GM23248 (cell line): ENCODE data around the gene SYNCRIP.

ENCODE experiments used
- EZH2 ChIP-seq: fragments of 200-600 bp; sonication (generic); IDR thresholded peaks from 2 replicates; pipeline ENCODE4 v1.6.1; 2018; ENCODE audit warnings: antibody characterized with exemption, mild to moderate bottlenecking; ENCODE audit not compliant: insufficient read depth, poor library complexity, severe bottlenecking
- EZH2phosphoT487 ChIP-seq: fragments of 200-600 bp; sonication (generic); IDR thresholded peaks from 2 replicates; pipeline ENCODE4 v1.6.1; 2018; ENCODE audit warnings: antibody characterized with exemption, moderate library complexity, mild to moderate bottlenecking, low read depth; ENCODE audit not compliant: insufficient read depth

DNA sequence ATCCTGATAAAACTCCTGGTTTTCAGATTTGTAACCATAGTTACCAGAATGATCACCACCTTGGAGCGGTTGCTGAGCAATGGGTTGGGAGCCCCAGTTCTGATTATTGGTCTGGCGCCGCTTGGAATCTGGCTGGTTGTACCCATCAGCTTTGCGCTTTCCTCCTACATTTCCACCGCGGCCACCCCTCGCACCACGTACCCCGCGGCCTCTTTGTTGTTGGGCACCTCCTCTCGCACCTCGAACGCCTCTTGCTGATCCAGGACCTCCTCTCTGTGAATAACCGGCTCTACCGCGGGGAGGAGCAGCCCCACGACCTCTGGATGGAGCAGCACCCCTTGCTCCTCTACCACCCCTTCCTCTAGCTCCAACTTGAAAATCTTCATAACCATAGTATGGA is 27.9 kb downstream of the SYNCRIP start:
- no peak for TF ChIP-seq EZH2
- no peak for TF ChIP-seq EZH2phosphoT487
